Right lobe of liver (tissue), 4 donors: ENCODE data around the gene TSHR.

Experiments
- POLR2A ChIP-seq: fragments of 450-650 bp; IDR thresholded peaks from one replicate; pipeline ENCODE4 v1.6.1; 2017; ENCODE audit warnings: antibody characterized with exemption, mild to moderate bottlenecking
- TF ChIP-seq, protein P1 (sequence below), 4 donors: fragments of 200-600 bp in 3 of 4; fragments of 450-650 bp in 1 of 4; IDR thresholded peaks; one replicate each; pipeline versions ENCODE4 v1.5.1 to v1.8.0; 2016 to 2022; ENCODE audit warnings: antibody characterized with exemption in 4 of 4, mild to moderate bottlenecking in 2 of 4
- donor health status: DM: no; HTN: no; CAD: no.
- donor health status: DM: no; HTN: no; CAD: no.
- donor health status: DM: no; HTN: yes; CAD: no.

DNA sequence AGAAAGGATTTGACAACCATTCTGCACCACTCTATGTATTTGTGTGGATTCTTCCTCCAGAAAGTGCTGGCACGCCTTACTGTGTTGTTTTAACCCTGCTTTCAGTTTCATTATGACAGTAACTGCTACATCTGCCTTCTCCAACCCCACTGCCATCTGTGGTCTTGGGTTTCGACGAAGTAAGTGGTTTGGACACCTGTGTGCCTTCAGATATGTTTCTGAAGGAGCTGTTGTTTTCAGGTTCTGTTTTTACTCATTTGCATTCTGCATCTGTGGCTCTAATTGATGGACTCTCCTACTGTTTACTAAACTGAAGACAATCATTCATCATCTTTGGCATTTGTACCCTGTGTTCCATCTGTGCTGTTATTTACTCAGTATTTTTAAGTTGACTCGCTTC lies 4.1 kb downstream of the TSHR start:
- TF ChIP-seq, protein P1, sequence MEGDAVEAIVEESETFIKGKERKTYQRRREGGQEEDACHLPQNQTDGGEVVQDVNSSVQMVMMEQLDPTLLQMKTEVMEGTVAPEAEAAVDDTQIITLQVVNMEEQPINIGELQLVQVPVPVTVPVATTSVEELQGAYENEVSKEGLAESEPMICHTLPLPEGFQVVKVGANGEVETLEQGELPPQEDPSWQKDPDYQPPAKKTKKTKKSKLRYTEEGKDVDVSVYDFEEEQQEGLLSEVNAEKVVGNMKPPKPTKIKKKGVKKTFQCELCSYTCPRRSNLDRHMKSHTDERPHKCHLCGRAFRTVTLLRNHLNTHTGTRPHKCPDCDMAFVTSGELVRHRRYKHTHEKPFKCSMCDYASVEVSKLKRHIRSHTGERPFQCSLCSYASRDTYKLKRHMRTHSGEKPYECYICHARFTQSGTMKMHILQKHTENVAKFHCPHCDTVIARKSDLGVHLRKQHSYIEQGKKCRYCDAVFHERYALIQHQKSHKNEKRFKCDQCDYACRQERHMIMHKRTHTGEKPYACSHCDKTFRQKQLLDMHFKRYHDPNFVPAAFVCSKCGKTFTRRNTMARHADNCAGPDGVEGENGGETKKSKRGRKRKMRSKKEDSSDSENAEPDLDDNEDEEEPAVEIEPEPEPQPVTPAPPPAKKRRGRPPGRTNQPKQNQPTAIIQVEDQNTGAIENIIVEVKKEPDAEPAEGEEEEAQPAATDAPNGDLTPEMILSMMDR (IDR thresholded peaks at IDR 0.05) = no peak
- no peak for TF ChIP-seq POLR2A
